ENCODE results near the gene PSORS1C1. TPM values are rescaled to one million over a fixed set of nuclear protein-coding genes. Genes with fewer than 3 reads are reported as not detected.

Gene PSORS1C1
- total and polyA plus RNA-seq, 10 donors = 0.11 to 3.4 (median 0.76) TPM; not detected in 3

DNA sequence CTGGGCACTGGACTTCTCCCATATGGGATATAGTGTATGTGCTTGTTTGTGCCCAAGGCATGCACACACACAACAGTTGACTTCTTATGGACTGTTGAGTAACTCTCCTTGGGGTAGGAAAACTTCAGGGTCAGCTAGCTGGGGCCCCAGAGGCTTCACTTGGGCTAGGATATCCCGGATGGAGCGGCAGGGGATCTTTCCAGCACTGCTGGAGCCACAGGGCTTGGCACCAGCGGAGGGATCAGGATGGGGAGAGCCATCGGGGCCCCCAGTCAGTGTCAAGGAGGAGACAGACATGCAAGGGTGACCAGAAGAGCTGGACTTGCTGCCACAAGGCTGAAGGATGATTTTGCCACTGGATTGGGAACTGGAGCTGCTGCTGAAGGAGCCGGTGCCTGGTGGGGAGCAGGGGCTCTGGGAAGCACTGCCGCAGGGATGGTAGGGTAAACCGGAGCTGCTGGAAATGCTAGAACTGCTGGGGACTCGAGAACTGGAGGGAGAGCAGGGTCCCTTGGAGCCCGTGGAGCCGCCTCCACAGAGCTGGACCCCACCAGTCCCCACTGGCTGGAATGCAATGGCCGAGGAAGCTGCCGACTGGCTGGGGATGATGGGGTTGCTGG is 1.5 kb downstream of the PSORS1C1 start:
- Histone ChIP-seq H3K36me3 (no peaks in the 10 kb centered on the region), H3K4me1 (peaks cover 0 to 22% (median 0%) of the 10 kb centered on the region in 6 donors), H3K4me3 (no peak overlapping the region), H3K9me3 (no peaks in the 10 kb centered on the region), H3K27me3 (replicated peaks in 1 of 7) (peaks cover 0 to 33% (median 0%) of the 10 kb centered on the region in 7 donors), H3K27ac (peak overlapping the region in 2 of 8 donors; percentile 38 to 57)
- 85 to 96% (median 94%) methylated on average over 12 of the region's 12 CpGs for WGBS, 5 donors
- no peak for TF ChIP-seq POLR2A (IDR thresholded peaks at IDR 0.05)
- TF ChIP-seq, protein P1, sequence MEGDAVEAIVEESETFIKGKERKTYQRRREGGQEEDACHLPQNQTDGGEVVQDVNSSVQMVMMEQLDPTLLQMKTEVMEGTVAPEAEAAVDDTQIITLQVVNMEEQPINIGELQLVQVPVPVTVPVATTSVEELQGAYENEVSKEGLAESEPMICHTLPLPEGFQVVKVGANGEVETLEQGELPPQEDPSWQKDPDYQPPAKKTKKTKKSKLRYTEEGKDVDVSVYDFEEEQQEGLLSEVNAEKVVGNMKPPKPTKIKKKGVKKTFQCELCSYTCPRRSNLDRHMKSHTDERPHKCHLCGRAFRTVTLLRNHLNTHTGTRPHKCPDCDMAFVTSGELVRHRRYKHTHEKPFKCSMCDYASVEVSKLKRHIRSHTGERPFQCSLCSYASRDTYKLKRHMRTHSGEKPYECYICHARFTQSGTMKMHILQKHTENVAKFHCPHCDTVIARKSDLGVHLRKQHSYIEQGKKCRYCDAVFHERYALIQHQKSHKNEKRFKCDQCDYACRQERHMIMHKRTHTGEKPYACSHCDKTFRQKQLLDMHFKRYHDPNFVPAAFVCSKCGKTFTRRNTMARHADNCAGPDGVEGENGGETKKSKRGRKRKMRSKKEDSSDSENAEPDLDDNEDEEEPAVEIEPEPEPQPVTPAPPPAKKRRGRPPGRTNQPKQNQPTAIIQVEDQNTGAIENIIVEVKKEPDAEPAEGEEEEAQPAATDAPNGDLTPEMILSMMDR (IDR thresholded peaks at IDR 0.05 in 8 of 11, conservative IDR thresholded peaks at IDR 0.05 in 3 of 11) = no peak
- no peak for TF ChIP-seq POLR2AphosphoS5 (IDR thresholded peaks at IDR 0.05)
- peak; percentile 57 for DNase-seq
- intact Hi-C loops (cut with DNase I; ENCODE audit: low total_unique reads) = no loop called here

DNA sequence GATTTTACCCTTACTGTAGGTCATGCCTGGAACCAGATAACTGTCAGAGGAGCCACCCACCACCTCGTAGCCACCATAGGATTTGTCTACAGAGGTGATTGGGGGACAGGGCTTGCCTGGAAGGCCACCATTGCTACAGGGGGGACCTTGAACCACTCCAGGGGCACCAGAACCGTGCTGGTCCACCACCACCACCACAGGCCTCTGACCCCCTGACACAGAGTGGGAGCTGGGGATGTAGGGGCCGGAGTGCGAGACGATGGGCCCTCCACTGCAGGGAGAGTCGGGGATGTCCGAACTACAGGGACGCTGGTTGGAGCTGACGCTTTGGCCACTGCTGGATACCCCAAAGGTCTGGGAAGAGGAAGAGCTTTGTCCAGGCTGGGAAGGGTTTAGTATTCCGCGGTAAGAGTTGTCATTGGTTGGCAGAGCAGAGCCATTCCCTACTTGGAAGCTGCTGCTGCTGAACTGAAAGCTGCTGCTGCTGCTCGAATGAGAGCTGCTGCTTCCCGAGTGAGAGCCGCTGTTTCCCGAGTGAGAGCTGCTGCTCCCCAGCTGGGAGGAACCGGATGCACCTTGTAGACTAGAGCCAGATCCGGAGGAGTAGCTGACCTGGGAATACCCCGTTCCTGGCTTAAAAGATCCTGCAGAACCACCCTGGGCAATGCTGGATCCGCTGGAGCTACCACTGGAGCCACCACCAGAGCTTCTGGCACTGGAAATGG is 2.2 kb downstream of the PSORS1C1 start:
- peak overlapping the region in 4 of 8 donors; percentile 2 to 56 (median 21) for H3K27ac ChIP-seq

DNA sequence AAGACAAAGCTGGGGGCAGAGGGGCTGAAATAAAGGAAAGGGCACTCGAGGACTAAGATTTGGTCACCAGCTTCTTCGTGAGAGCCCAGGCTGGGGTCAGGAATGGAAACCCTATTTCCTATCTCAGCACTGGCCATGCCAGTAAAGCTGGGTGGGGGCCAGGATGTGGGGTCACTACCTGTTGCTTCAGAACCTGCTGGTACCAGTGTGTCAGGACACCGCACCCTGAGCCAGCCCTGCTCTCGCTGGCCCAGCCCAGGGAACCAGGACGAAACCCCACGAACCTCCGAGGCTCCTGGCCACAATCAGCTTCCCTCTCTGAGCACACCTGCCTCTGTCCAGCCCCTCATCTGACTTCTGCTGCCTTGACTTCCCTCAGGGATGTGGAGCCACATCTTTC is 3.6 kb downstream of the PSORS1C1 start:
- peaks cover 0 to 22% (median 0%) of the 10 kb centered on the region in 6 donors for H3K4me1 ChIP-seq
- no peak overlapping the region for H3K4me3 ChIP-seq
- no peak overlapping the region for H3K27ac ChIP-seq
- TF ChIP-seq, protein P1 (IDR thresholded peaks at IDR 0.05 in 8 of 11, conservative IDR thresholded peaks at IDR 0.05 in 3 of 11) = no peak
- TF ChIP-seq POLR2AphosphoS5 (IDR thresholded peaks at IDR 0.05) (no peak), POLR2A (IDR thresholded peaks at IDR 0.05) (no peak)
- intact Hi-C loops (cut with DNase I; ENCODE audit: low total_unique reads) = no loop called here
- DNase-seq = peak; percentile 46
- H3K36me3 ChIP-seq = no peaks in the 10 kb centered on the region
- H3K9me3 ChIP-seq = no peaks in the 10 kb centered on the region
- WGBS, 5 donors = 67 to 85% (median 72%) methylated on average over 6 to 7 of the region's 7 CpGs
- peaks cover 0 to 20% (median 0%) of the 10 kb centered on the region in 7 donors for H3K27me3 ChIP-seq (replicated peaks in 1 of 7)

More for the DNA sequence above, 2.2 kb downstream of the PSORS1C1 start:
- WGBS, 5 donors = 74 to 82% (median 79%) methylated on average over 17 to 19 of the region's 19 CpGs
- intact Hi-C loops (cut with DNase I; ENCODE audit: low total_unique reads) = no loop called here
- H3K27me3 ChIP-seq (replicated peaks in 1 of 7) = peaks cover 0 to 28% (median 0%) of the 10 kb centered on the region in 7 donors
- H3K4me3 ChIP-seq = peak overlapping the region in 1 of 8 donors; percentile 23
- H3K4me1 ChIP-seq = peaks cover 0 to 22% (median 0%) of the 10 kb centered on the region in 6 donors
- no peaks in the 10 kb centered on the region for H3K9me3 ChIP-seq
- TF ChIP-seq, protein P1 (IDR thresholded peaks at IDR 0.05 in 8 of 11, conservative IDR thresholded peaks at IDR 0.05 in 3 of 11) = no peak
- TF ChIP-seq POLR2AphosphoS5 (IDR thresholded peaks at IDR 0.05) (peak; percentile 41 to 69 (median 64)), POLR2A (IDR thresholded peaks at IDR 0.05) (no peak)
- H3K36me3 ChIP-seq = no peaks in the 10 kb centered on the region
- peak; percentile 69 for DNase-seq

Data from spleen (tissue), 11 donors.